WERI-Rb-1 (cell line): ENCODE results near the gene USP30.

ENCODE experiments used
- DNase-seq: peaks from one replicate; pipeline ENCODE4 v3.0.0-alpha.2; 2020
- H3K27ac ChIP-seq: fragments of 250-450 bp; sonication (Bioruptor Pico); 2 replicates; pipeline ENCODE4 v1.5.1; 2020; ENCODE audit warnings: mild to moderate bottlenecking, moderate library complexity
- H3K27me3 ChIP-seq: fragments of 250-450 bp; sonication (Bioruptor Pico); 2 replicates; pipeline ENCODE4 v1.5.1; 2021; ENCODE audit warnings: mild to moderate bottlenecking, low read depth, moderate library complexity; ENCODE audit not compliant: insufficient read depth, severe bottlenecking
- H3K36me3 ChIP-seq: fragments of 250-450 bp; sonication (Bioruptor Pico); 2 replicates; pipeline ENCODE4 v1.5.1; 2020; ENCODE audit warnings: mild to moderate bottlenecking, moderate library complexity
- H3K4me3 ChIP-seq: 2 replicates; pipeline ENCODE4 v1.5.1; 2011; ENCODE audit warnings: low read depth, mild to moderate bottlenecking, control low read depth, low read length
- H3K9me3 ChIP-seq: fragments of 250-450 bp; sonication (Bioruptor Pico); 2 replicates; pipeline ENCODE4 v1.5.1; 2021; ENCODE audit warnings: mild to moderate bottlenecking, moderate library complexity; ENCODE audit not compliant: severe bottlenecking
- TF ChIP-seq, protein P1 (sequence below): IDR thresholded peaks from 2 replicates; pipeline ENCODE4 v1.5.1; 2011; ENCODE audit warnings: low read depth, mild to moderate bottlenecking, control low read depth, inconsistent platforms, low read length

The USP30 gene

DNA sequence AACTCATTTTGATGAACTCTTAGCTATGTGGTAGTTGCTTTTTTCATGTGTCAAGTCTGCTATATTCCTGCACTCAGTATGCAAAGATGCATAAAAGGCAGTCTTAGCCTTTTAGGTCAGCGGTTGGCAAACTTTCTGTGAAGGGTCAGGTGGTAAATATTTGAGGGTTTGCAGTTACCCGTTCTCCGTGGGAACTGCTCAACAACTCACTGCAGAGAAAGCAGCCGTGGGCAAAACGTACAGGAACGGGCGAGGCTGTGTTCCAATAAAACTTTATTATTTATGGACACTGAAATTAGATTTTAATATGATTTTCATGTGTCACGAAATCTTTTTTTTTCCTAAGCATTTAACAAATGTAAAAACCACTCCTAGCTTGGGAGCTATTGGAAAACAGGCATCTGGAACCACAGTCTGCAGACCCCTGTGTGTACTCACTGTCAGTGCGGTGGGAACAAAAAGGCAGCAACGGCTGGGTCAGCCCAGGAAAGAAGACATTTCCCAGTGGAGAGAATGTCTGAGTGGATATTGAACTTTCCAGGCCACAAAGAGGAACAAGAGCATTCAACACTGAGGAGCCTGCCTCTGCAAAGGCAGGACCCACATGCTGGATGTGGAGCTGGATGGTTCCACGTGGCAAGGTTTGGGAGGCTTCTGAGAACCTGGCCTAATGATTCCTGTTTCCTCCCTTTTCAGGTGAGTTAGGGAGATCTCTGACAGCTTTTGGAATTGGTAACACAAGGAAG lies 60.5 kb downstream of the USP30 start:
- Histone ChIP-seq H3K4me3 (no peak overlapping the region), H3K36me3 (peaks cover 37% of the 10 kb centered on the region), H3K9me3 (no peaks in the 10 kb centered on the region), H3K27ac (no peak overlapping the region), H3K27me3 (no peaks in the 10 kb centered on the region)
- TF ChIP-seq, protein P1, sequence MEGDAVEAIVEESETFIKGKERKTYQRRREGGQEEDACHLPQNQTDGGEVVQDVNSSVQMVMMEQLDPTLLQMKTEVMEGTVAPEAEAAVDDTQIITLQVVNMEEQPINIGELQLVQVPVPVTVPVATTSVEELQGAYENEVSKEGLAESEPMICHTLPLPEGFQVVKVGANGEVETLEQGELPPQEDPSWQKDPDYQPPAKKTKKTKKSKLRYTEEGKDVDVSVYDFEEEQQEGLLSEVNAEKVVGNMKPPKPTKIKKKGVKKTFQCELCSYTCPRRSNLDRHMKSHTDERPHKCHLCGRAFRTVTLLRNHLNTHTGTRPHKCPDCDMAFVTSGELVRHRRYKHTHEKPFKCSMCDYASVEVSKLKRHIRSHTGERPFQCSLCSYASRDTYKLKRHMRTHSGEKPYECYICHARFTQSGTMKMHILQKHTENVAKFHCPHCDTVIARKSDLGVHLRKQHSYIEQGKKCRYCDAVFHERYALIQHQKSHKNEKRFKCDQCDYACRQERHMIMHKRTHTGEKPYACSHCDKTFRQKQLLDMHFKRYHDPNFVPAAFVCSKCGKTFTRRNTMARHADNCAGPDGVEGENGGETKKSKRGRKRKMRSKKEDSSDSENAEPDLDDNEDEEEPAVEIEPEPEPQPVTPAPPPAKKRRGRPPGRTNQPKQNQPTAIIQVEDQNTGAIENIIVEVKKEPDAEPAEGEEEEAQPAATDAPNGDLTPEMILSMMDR: no peak
- no peak for DNase-seq

DNA sequence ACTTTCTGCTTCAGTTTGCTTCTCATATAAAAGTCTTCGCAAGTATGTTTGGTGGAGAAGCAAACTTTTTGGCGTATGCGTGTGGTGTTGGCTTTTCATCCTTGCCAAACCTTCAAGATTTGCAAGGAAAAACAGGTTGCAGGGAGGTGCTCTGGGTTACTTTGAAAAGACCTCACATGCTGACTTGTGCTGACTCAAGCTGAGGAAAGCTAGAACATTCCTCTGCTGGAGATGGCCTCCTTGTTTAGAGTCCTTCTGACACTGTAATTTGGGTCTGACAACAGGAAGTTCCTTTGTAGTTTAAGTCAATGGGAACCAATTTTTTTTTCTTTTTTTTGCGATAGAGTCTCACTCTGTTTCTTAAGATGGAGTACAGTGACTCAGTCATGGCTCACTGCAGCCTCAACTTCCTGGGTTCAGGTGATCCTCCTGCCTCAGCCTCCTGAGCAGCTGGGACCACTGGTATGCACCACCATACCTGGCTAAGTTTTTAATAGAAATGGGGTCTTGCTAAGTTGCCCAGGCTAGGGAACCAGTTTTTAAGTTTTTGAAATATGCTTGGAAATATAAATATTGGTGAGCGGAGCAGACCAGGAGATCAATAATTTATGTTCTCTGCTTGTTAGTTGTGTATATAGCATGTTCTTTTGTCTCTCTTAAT lies 61.4 kb downstream of the USP30 start:
- H3K4me3 ChIP-seq: no peak overlapping the region
- H3K9me3 ChIP-seq: no peaks in the 10 kb centered on the region
- H3K27ac ChIP-seq: no peak overlapping the region

DNA sequence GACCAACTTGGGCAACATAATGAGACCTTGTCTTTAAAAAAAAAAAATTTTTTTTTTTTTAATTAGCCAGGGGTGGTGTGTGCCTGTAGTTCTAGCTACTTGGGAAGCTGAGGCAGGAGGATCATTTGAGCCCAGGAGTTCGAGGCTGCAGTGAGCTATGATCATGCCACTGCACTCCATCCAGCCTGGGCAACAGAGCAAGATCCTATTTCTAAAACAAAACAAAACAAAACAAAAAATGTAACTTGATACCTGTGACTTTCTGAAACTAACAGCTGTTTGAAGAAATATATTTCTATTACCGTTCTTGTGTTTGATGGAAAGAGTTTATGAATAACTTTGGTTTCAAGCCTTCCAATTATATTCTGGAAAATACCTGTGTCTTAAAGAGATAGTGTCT lies 62.3 kb downstream of the USP30 start:
- no peaks in the 10 kb centered on the region for H3K9me3 ChIP-seq
- H3K36me3 ChIP-seq: peaks cover 24% of the 10 kb centered on the region
- H3K4me3 ChIP-seq: no peak overlapping the region
- DNase-seq: no peak
- H3K27me3 ChIP-seq: no peaks in the 10 kb centered on the region
- TF ChIP-seq, protein P1: no peak
- no peak overlapping the region for H3K27ac ChIP-seq

More for the DNA sequence above, 61.4 kb downstream of the USP30 start:
- TF ChIP-seq, protein P1: no peak
- Histone ChIP-seq H3K27me3 (no peaks in the 10 kb centered on the region), H3K36me3 (peaks cover 29% of the 10 kb centered on the region)
- DNase-seq: no peak

DNA sequence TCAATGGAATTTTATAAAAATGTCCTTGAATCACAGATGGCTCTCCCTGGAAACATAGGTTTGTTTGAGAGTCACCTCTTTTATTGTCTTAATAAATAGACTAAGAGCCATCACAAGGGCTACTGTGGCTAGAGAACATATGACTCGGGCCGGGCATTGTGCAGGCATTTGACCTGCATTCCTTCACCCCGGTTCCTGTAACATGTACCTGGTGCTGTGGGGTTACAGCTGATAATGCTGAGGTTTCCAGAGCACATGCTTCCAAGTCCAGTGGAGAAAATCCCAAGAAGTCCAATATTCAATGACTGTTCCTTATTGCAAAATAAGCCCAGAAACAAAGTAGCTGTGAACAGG lies 63.0 kb downstream of the USP30 start:
- TF ChIP-seq, protein P1: no peak
- Histone ChIP-seq H3K27ac (no peak overlapping the region), H3K9me3 (no peaks in the 10 kb centered on the region), H3K4me3 (no peak overlapping the region), H3K36me3 (peaks cover 17% of the 10 kb centered on the region), H3K27me3 (no peaks in the 10 kb centered on the region)
- DNase-seq: no peak

DNA sequence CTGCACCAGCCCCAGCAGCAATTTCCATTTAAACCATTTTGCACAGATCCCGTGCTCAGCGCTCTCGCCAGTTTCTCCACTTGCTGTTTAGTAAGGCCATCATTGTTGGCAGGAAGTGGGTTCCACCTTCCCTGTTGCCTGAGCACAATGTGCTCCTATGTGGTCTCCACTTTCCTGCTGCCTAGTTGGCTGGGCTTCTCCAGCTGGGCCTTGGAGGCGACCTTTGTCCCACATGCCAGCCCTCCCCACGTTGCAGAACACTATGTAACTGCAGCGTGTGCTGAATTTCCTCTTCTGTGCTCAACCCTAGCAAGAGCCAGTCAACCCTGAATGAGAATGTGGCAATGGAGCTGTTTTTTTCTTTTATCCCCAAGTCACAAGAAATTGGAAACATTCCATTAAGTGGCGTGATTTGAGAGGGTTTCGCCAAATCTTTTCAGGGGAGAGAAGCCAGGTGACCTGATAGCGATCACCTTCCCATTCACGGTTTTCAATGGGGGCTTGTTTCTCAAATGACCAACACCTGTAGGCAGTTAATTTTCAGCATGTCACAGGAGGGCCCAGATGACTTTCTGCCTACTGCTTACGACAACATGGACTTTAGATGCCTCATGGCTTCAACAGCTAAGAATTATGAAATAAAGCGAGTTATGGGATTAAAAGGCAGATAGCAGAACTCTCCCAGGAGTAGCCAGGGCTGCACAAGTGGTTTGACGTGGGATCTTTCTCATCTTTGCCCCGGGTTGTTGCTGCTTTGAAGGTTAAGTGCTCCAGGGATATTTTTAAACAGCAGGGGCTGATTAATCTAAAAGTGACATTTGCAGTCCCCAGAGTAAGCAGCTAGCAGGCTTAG lies 63.6 kb downstream of the USP30 start, which contains the start of gene ACACB:
Gene ACACB, plus strand, starts transcription at position 830 of the 853 bp plus-strand sequence. CDS start 22,819 bp downstream, outside the sequence.
- TF ChIP-seq, protein P1: no peak
- no peaks in the 10 kb centered on the region for H3K9me3 ChIP-seq
- no peak for DNase-seq
- H3K27me3 ChIP-seq: no peaks in the 10 kb centered on the region
- no peak within 1 kb of the TSS for H3K27ac ChIP-seq
- H3K36me3 ChIP-seq: peaks cover 11% of the 10 kb centered on the region
- H3K4me3 ChIP-seq: no peak within 1 kb of the TSS
